Prostate gland (tissue), 2 donors: ENCODE results near the gene GLI2. TPM values are rescaled to one million over a fixed set of nuclear protein-coding genes. Genes with fewer than 3 reads are reported as not detected.

Experiments used
- DNase-seq: peaks from one replicate; pipeline ENCODE4 v3.0.0-alpha.2; 2019; ENCODE audit warnings: low spot score
- H3K27ac ChIP-seq, 2 donors: fragments of 200-600 bp; sonication (generic); 2 replicates each; pipeline ENCODE4 v1.5.1; 2017 to 2019
- H3K27me3 ChIP-seq: fragments of 200-600 bp; sonication (generic); replicated peaks from 2 replicates; pipeline ENCODE4 v1.5.1; 2019; ENCODE audit not compliant: insufficient read depth
- H3K36me3 ChIP-seq, 2 donors: fragments of 200-600 bp; sonication (generic); 1 replicate in 1 of 2; 2 replicates in 1 of 2; pipeline versions ENCODE4 v1.5.1 to v1.8.1; 2017 to 2019
- H3K4me1 ChIP-seq: fragments of 200-600 bp; sonication (generic); replicated peaks from 2 replicates; pipeline ENCODE4 v1.5.1; 2019
- H3K4me3 ChIP-seq, 2 donors: fragments of 200-600 bp; sonication (generic); 2 replicates each; pipeline ENCODE4 v1.5.1; 2017 to 2019
- H3K9me3 ChIP-seq: fragments of 200-600 bp; sonication (generic); 2 replicates; pipeline ENCODE4 v1.5.1; 2017
- CTCF ChIP-seq, 4 experiments: fragments of 200-600 bp in 2 of 4; fragments of 450-650 bp in 2 of 4; sonication (generic) in 2 of 4; IDR thresholded peaks; 1 replicate in 3 of 4; 2 replicates in 1 of 4; pipeline ENCODE4 v1.5.1; 2016 to 2019; ENCODE audit warnings: antibody characterized with exemption in 4 of 4, mild to moderate bottlenecking in 2 of 4, moderate library complexity in 2 of 4
- POLR2A ChIP-seq: fragments of 450-650 bp; IDR thresholded peaks from one replicate; pipeline ENCODE4 v1.6.1; 2016; ENCODE audit warnings: antibody characterized with exemption, mild to moderate bottlenecking
- POLR2AphosphoS5 ChIP-seq: sonication (generic); formaldehyde crosslinking; IDR thresholded peaks from one replicate; pipeline ENCODE4 v1.6.1; 2017; ENCODE audit warnings: antibody characterized with exemption
- WGBS: methylation state at CpG from one replicate; pipeline ENCODE4 v1.1.5; 2018; 5-methylcytosine and 5-hydroxymethylcytosine counted together
- intact Hi-C: fragments of 100-400 bp; cut with DNase I; formaldehyde crosslinking; loops from one replicate; pipeline ENCODE4 v1.14.2; 2022
- total RNA-seq, 2 donors: library from RNA; depleted of rRNA; stranded (reverse); fragments of >200 nt; gene quantifications; one replicate each; pipeline ENCODE4 v1.1.0, GENCODE V29; 2016

GLI2 gene
- total RNA-seq, 2 donors from 2014 or later = 3.8 to 16.4 TPM

GRCh38 chr2:120699292-120699691, 36.4 kb upstream of the GLI2 start:
- H3K27ac ChIP-seq = no peak overlapping the region
- H3K27me3 ChIP-seq = peaks cover 3% of the 10 kb centered on the region
- H3K9me3 ChIP-seq = no peaks in the 10 kb centered on the region
- no peak for DNase-seq
- intact Hi-C loops = loop anchor here (5.0 kb wide), 1 partner anchor 38 kb away; the partner anchor contains the start of gene GLI2
- WGBS = 82% methylated on average over 3 of the region's 3 CpGs
- no peak overlapping the region for H3K4me3 ChIP-seq
- H3K36me3 ChIP-seq = no peaks in the 10 kb centered on the region
- TF ChIP-seq CTCF (IDR thresholded peaks at IDR 0.05) (no peak), POLR2AphosphoS5 (no peak), POLR2A (no peak)
- no peaks in the 10 kb centered on the region for H3K4me1 ChIP-seq

- Histone ChIP-seq H3K4me1 (no peaks in the 10 kb centered on the region), H3K27ac (no peak overlapping the region), H3K36me3 (no peaks in the 10 kb centered on the region), H3K9me3 (no peaks in the 10 kb centered on the region), H3K27me3 (no peaks in the 10 kb centered on the region), H3K4me3 (no peak overlapping the region)
- DNase-seq = no peak
- TF ChIP-seq CTCF (IDR thresholded peaks at IDR 0.05) (no peak), POLR2AphosphoS5 (no peak), POLR2A (no peak)
- intact Hi-C loops = no loop called here
- 90% methylated on average over 4 of the region's 4 CpGs for WGBS
These were observed 35.0 kb upstream of the GLI2 start for GRCh38 chr2:120700659-120701058.

GRCh38 chr2:120701096-120701495, 34.6 kb upstream of the GLI2 start:
- 81% methylated on average over 7 of the region's 7 CpGs for whole genome bisulfite sequencing

GRCh38 chr2:120701499-120701898, 34.2 kb upstream of the GLI2 start:
- Histone ChIP-seq H3K36me3 (no peaks in the 10 kb centered on the region), H3K27me3 (no peaks in the 10 kb centered on the region), H3K9me3 (no peaks in the 10 kb centered on the region), H3K4me1 (no peaks in the 10 kb centered on the region), H3K27ac (no peak overlapping the region), H3K4me3 (no peak overlapping the region)
- intact Hi-C loops = no loop called here
- TF ChIP-seq POLR2A = no peak
- TF ChIP-seq POLR2AphosphoS5 = no peak
- no peak for TF ChIP-seq CTCF (IDR thresholded peaks at IDR 0.05)
- DNase-seq = no peak
- WGBS = 94% methylated on average over 3 of the region's 3 CpGs

More at GRCh38 chr2:120701096-120701495, 34.6 kb upstream of the GLI2 start:
- no peaks in the 10 kb centered on the region for H3K36me3 ChIP-seq
- no peaks in the 10 kb centered on the region for H3K27me3 ChIP-seq
- no peaks in the 10 kb centered on the region for H3K4me1 ChIP-seq
- H3K9me3 ChIP-seq = no peaks in the 10 kb centered on the region
- DNase-seq = no peak
- intact Hi-C loops = no loop called here
- no peak overlapping the region for H3K27ac ChIP-seq
- TF ChIP-seq POLR2A = no peak
- no peak for TF ChIP-seq POLR2AphosphoS5
- TF ChIP-seq CTCF (IDR thresholded peaks at IDR 0.05) = no peak
- H3K4me3 ChIP-seq = no peak overlapping the region

- intact Hi-C loops = no loop called here
These were observed 33.6 kb upstream of the GLI2 start for GRCh38 chr2:120702061-120702460.

More at GRCh38 chr2:120702061-120702460, 33.6 kb upstream of the GLI2 start:
- no peak for DNase-seq
- no peak overlapping the region for H3K27ac ChIP-seq
- H3K9me3 ChIP-seq = no peaks in the 10 kb centered on the region
- no peaks in the 10 kb centered on the region for H3K4me1 ChIP-seq
- no peaks in the 10 kb centered on the region for H3K27me3 ChIP-seq
- WGBS = 35% methylated on average over 7 of the region's 7 CpGs
- no peak overlapping the region for H3K4me3 ChIP-seq
- H3K36me3 ChIP-seq = no peaks in the 10 kb centered on the region
- TF ChIP-seq POLR2AphosphoS5 (no peak), CTCF (IDR thresholded peaks at IDR 0.05) (no peak), POLR2A (no peak)
